GM23338 (cell line): ENCODE results near the gene NR3C1. TPM values are rescaled to one million over a fixed set of nuclear protein-coding genes. Genes with fewer than 3 reads are reported as not detected.

Experiments
- ATAC-seq: fragments of 200-7000 bp; cut with Tn5 transposase; 3 replicates; pipeline ENCODE4 v1.9.1; 2020
- DNase-seq: peaks from one replicate; pipeline ENCODE4 v3.0.0-alpha.2; 2015; ENCODE audit warnings: low spot score
- H2AFZ ChIP-seq: fragments of 200-600 bp; sonication (generic); 2 replicates; pipeline ENCODE4 v1.8.0; 2016; ENCODE audit warnings: antibody characterized with exemption, mild to moderate bottlenecking, moderate library complexity
- H3F3A ChIP-seq: fragments of 200-600 bp; sonication (generic); replicated peaks from 2 replicates; pipeline ENCODE4 v1.8.0; 2017; ENCODE audit warnings: antibody characterized with exemption, mixed run types, low read depth
- H3K27ac ChIP-seq: fragments of 200-600 bp; sonication (generic); 2 replicates; pipeline ENCODE4 v1.6.1; 2016; ENCODE audit warnings: low read depth
- H3K27me3 ChIP-seq: fragments of 200-600 bp; sonication (generic); 2 replicates; pipeline ENCODE4 v1.8.0; 2016; ENCODE audit warnings: mild to moderate bottlenecking, mixed run types, moderate library complexity; ENCODE audit not compliant: insufficient read depth
- H3K36me3 ChIP-seq: fragments of 200-600 bp; sonication (generic); 2 replicates; pipeline ENCODE4 v1.8.0; 2016; ENCODE audit warnings: mild to moderate bottlenecking; ENCODE audit not compliant: insufficient read depth
- H3K4me1 ChIP-seq: fragments of 200-600 bp; sonication (generic); 2 replicates; pipeline ENCODE4 v1.8.0; 2016; ENCODE audit warnings: mild to moderate bottlenecking, moderate library complexity; ENCODE audit not compliant: insufficient read depth
- H3K4me2 ChIP-seq: fragments of 200-600 bp; sonication (generic); 2 replicates; pipeline ENCODE4 v1.7.1; 2017; ENCODE audit warnings: mixed run types
- H3K4me3 ChIP-seq: fragments of 200-600 bp; sonication (generic); 2 replicates; pipeline ENCODE4 v1.6.1; 2016; ENCODE audit warnings: mixed run types
- H3K79me2 ChIP-seq: fragments of 200-600 bp; sonication (generic); replicated peaks from 2 replicates; pipeline ENCODE4 v1.8.0; 2017; ENCODE audit warnings: mild to moderate bottlenecking; ENCODE audit not compliant: insufficient read depth
- H3K9me2 ChIP-seq: fragments of 200-600 bp; sonication (generic); 2 replicates; pipeline ENCODE4 v1.8.0; 2017; ENCODE audit not compliant: insufficient read depth
- H4K20me1 ChIP-seq: fragments of 200-600 bp; sonication (generic); replicated peaks from 2 replicates; pipeline ENCODE4 v1.8.0; 2017; ENCODE audit warnings: mild to moderate bottlenecking; ENCODE audit not compliant: insufficient read depth
- H3K27ac Mint-ChIP-seq: 2 replicates; pipeline ENCODE4 v1.8.0; 2020; ENCODE audit warnings: inconsistent platforms, mild to moderate bottlenecking, moderate library complexity, mixed read lengths
- H3K27me3 Mint-ChIP-seq: 3 replicates; pipeline ENCODE4 v1.8.0; 2022; ENCODE audit warnings: low read depth, mild to moderate bottlenecking, moderate library complexity, mixed read lengths, inconsistent platforms; ENCODE audit not compliant: insufficient read depth, poor library complexity
- H3K36me3 Mint-ChIP-seq: 3 replicates; pipeline ENCODE4 v1.8.0; 2021; ENCODE audit warnings: low read depth, mild to moderate bottlenecking, inconsistent platforms, moderate library complexity, mixed read lengths
- H3K4me1 Mint-ChIP-seq: 3 replicates; pipeline ENCODE4 v1.8.0; 2020; ENCODE audit warnings: mild to moderate bottlenecking, inconsistent platforms, mixed read lengths
- H3K4me3 Mint-ChIP-seq: 3 replicates; pipeline ENCODE4 v1.8.0; 2021; ENCODE audit warnings: moderate library complexity, mild to moderate bottlenecking, inconsistent platforms, mixed read lengths
- H3K9me3 Mint-ChIP-seq: 3 replicates; pipeline ENCODE4 v1.8.0; 2020; ENCODE audit warnings: moderate library complexity, mild to moderate bottlenecking, inconsistent platforms, mixed read lengths
- CREB1 ChIP-seq: fragments of 250-450 bp; sonication (Bioruptor Pico); IDR thresholded peaks from 2 replicates; pipeline ENCODE4 v1.5.0; 2020; ENCODE audit warnings: low read depth, mild to moderate bottlenecking, moderate library complexity
- EZH2phosphoT487 ChIP-seq: fragments of 200-600 bp; sonication (generic); IDR thresholded peaks from one replicate; pipeline ENCODE4 v1.8.1; 2018; ENCODE audit warnings: antibody characterized with exemption; ENCODE audit not compliant: unreplicated experiment
- NANOG ChIP-seq: IDR thresholded peaks from 2 replicates; pipeline ENCODE4 v1.6.1; 2016; ENCODE audit warnings: antibody characterized with exemption, borderline replicate concordance
- STAT1 ChIP-seq: IDR thresholded peaks from one replicate; pipeline ENCODE4 v1.6.1; 2016; ENCODE audit warnings: antibody characterized with exemption; ENCODE audit not compliant: unreplicated experiment
- ZNF114 ChIP-seq: fragments of 250-450 bp; sonication (Bioruptor Pico); IDR thresholded peaks from 2 replicates; pipeline ENCODE4 v1.5.0; 2020; ENCODE audit warnings: mild to moderate bottlenecking, moderate library complexity
- ZNF331 ChIP-seq: fragments of 250-450 bp; sonication (Bioruptor Pico); IDR thresholded peaks from 2 replicates; pipeline ENCODE4 v1.5.0; 2020; ENCODE audit warnings: low read depth, mild to moderate bottlenecking, moderate library complexity
- polyA plus RNA-seq: library from polyadenylated mRNA; unstranded; fragments of >200 nt; fragmentation: Nextera tagmentation; extraction: Ambion mirVana; gene quantifications from 2 replicates; pipeline ENCODE4 v1.2.1, GENCODE V29; 2016
- total RNA-seq: library from RNA; depleted of rRNA; stranded (reverse); fragments of >200 nt; shearing (Covaris generic); gene quantifications from 2 replicates; pipeline ENCODE4 v1.2.3, GENCODE V29; 2014
- TF ChIP-seq, protein P1 (sequence below): IDR thresholded peaks from one replicate; pipeline ENCODE4 v1.6.1; 2018; ENCODE audit warnings: antibody characterized with exemption; ENCODE audit not compliant: unreplicated experiment
- TF ChIP-seq, protein P2 (sequence below), 2 experiments: fragments of 200-600 bp in 1 of 2; sonication (generic) in 1 of 2; conservative IDR thresholded peaks; 2 replicates each; pipeline versions ENCODE4 v1.5.1 to v1.6.1; 2016 to 2017; ENCODE audit warnings: antibody characterized with exemption in 2 of 2, low read depth in 2 of 2, mild to moderate bottlenecking in 2 of 2, moderate library complexity in 1 of 2
- TF ChIP-seq, protein P3 (sequence below): fragments of 250-450 bp; sonication (Bioruptor Pico); IDR thresholded peaks from 2 replicates; pipeline ENCODE4 v1.5.0; 2020; ENCODE audit warnings: mild to moderate bottlenecking, moderate library complexity

The NR3C1 gene
- total and polyA plus RNA-seq, 2 experiments from 2014 or later: 1.2 to 4.6 TPM

DNA sequence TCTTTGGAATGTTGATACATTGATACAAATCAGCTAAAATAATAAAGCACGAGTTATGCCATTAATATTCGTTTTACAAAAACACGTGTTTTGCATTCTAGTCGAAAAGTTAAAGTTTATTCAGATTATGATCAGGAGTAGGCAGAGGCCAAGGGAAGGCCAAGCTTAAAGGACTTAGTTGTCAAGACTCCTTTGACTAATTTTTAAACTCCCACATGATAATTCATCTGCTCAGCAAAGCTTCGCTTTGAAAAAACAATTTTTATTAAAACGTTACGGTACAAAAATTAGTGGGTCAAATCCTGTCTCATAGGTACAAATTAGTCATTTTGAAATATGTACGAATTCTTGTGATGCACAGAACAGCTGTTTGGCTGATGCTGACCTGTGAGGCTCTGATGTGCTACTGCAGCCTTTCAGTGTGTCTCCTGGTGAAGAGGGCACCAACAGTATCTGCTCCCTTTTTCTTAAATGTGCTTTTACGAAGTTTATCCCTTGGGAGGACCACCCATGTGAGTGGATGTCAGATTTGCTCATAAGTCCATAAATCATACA, 23.0 kb upstream of the NR3C1 start:
- TF ChIP-seq STAT1: no peak
- H3K27me3 Mint-ChIP-seq: peaks cover 3% of the 10 kb centered on the region
- no peaks in the 10 kb centered on the region for H3K9me3 Mint-ChIP-seq
- H3K27ac Mint-ChIP-seq: no peak overlapping the region
- H3K4me1 Mint-ChIP-seq: 0 out of 3 replicates have a peak, but pooled peaks cover 2% of the 10 kb centered on the region
- DNase-seq: no peak
- Histone ChIP-seq H3K27ac (no peak overlapping the region), H3K9me2 (peaks cover 3% of the 10 kb centered on the region; the same call in 1 of the 2 replicates), H3K36me3 (no peaks in the 10 kb centered on the region), H2AFZ (no peak overlapping the region), H3K4me3 (no peak overlapping the region), H3K4me2 (no peak overlapping the region), H3F3A (no peaks in the 10 kb centered on the region), H4K20me1 (no peaks in the 10 kb centered on the region), H3K27me3 (no peaks in the 10 kb centered on the region), H3K79me2 (no peaks in the 10 kb centered on the region), H3K4me1 (no peaks in the 10 kb centered on the region)
- no peak overlapping the region for H3K4me3 Mint-ChIP-seq
- no peak for ATAC-seq
- H3K36me3 Mint-ChIP-seq: no peaks in the 10 kb centered on the region

DNA sequence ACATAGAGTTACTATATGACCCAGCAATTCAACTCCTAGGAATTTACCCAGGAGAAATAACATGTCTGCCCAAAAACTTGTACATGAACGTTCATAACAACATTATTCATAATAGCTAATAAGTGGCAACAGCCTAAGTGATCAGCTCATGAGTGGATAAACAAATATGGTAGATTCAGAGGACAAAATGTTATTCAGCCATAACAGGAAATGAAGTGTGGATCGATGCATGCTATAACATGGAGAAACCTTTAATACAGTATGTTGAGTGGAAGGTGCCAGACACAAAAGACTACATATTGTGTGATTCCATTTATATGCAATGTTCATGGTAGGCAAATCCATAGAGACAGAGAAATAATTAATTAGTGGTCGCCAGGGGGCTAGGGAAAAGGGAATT, 22.3 kb upstream of the NR3C1 start:
- Mint-ChIP-seq H3K27ac (no peak overlapping the region), H3K36me3 (no peaks in the 10 kb centered on the region), H3K9me3 (no peaks in the 10 kb centered on the region), H3K4me3 (no peak overlapping the region), H3K27me3 (peaks cover 3% of the 10 kb centered on the region), H3K4me1 (0 out of 3 replicates have a peak, but pooled peaks cover 2% of the 10 kb centered on the region)
- DNase-seq: no peak
- H3K27me3 ChIP-seq: no peaks in the 10 kb centered on the region
- peaks cover 3% of the 10 kb centered on the region; the same call in 1 of the 2 replicates for H3K9me2 ChIP-seq
- no peaks in the 10 kb centered on the region for H3K79me2 ChIP-seq
- no peak overlapping the region for H3K4me2 ChIP-seq
- no peak overlapping the region for H3K27ac ChIP-seq
- no peaks in the 10 kb centered on the region for H4K20me1 ChIP-seq
- no peak overlapping the region for H2AFZ ChIP-seq
- no peaks in the 10 kb centered on the region for H3K4me1 ChIP-seq
- no peak for ATAC-seq
- H3K4me3 ChIP-seq: no peak overlapping the region
- H3K36me3 ChIP-seq: no peaks in the 10 kb centered on the region
- no peaks in the 10 kb centered on the region for H3F3A ChIP-seq
- TF ChIP-seq, protein P1, sequence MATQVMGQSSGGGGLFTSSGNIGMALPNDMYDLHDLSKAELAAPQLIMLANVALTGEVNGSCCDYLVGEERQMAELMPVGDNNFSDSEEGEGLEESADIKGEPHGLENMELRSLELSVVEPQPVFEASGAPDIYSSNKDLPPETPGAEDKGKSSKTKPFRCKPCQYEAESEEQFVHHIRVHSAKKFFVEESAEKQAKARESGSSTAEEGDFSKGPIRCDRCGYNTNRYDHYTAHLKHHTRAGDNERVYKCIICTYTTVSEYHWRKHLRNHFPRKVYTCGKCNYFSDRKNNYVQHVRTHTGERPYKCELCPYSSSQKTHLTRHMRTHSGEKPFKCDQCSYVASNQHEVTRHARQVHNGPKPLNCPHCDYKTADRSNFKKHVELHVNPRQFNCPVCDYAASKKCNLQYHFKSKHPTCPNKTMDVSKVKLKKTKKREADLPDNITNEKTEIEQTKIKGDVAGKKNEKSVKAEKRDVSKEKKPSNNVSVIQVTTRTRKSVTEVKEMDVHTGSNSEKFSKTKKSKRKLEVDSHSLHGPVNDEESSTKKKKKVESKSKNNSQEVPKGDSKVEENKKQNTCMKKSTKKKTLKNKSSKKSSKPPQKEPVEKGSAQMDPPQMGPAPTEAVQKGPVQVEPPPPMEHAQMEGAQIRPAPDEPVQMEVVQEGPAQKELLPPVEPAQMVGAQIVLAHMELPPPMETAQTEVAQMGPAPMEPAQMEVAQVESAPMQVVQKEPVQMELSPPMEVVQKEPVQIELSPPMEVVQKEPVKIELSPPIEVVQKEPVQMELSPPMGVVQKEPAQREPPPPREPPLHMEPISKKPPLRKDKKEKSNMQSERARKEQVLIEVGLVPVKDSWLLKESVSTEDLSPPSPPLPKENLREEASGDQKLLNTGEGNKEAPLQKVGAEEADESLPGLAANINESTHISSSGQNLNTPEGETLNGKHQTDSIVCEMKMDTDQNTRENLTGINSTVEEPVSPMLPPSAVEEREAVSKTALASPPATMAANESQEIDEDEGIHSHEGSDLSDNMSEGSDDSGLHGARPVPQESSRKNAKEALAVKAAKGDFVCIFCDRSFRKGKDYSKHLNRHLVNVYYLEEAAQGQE: no peak
- no peak for TF ChIP-seq CREB1 (CRISPR knock-in tag)
- TF ChIP-seq, protein P2, sequence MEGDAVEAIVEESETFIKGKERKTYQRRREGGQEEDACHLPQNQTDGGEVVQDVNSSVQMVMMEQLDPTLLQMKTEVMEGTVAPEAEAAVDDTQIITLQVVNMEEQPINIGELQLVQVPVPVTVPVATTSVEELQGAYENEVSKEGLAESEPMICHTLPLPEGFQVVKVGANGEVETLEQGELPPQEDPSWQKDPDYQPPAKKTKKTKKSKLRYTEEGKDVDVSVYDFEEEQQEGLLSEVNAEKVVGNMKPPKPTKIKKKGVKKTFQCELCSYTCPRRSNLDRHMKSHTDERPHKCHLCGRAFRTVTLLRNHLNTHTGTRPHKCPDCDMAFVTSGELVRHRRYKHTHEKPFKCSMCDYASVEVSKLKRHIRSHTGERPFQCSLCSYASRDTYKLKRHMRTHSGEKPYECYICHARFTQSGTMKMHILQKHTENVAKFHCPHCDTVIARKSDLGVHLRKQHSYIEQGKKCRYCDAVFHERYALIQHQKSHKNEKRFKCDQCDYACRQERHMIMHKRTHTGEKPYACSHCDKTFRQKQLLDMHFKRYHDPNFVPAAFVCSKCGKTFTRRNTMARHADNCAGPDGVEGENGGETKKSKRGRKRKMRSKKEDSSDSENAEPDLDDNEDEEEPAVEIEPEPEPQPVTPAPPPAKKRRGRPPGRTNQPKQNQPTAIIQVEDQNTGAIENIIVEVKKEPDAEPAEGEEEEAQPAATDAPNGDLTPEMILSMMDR (conservative IDR thresholded peaks at IDR 0.05; ENCODE audit: low read depth in 2 of 2): no peak
- TF ChIP-seq, protein P3, sequence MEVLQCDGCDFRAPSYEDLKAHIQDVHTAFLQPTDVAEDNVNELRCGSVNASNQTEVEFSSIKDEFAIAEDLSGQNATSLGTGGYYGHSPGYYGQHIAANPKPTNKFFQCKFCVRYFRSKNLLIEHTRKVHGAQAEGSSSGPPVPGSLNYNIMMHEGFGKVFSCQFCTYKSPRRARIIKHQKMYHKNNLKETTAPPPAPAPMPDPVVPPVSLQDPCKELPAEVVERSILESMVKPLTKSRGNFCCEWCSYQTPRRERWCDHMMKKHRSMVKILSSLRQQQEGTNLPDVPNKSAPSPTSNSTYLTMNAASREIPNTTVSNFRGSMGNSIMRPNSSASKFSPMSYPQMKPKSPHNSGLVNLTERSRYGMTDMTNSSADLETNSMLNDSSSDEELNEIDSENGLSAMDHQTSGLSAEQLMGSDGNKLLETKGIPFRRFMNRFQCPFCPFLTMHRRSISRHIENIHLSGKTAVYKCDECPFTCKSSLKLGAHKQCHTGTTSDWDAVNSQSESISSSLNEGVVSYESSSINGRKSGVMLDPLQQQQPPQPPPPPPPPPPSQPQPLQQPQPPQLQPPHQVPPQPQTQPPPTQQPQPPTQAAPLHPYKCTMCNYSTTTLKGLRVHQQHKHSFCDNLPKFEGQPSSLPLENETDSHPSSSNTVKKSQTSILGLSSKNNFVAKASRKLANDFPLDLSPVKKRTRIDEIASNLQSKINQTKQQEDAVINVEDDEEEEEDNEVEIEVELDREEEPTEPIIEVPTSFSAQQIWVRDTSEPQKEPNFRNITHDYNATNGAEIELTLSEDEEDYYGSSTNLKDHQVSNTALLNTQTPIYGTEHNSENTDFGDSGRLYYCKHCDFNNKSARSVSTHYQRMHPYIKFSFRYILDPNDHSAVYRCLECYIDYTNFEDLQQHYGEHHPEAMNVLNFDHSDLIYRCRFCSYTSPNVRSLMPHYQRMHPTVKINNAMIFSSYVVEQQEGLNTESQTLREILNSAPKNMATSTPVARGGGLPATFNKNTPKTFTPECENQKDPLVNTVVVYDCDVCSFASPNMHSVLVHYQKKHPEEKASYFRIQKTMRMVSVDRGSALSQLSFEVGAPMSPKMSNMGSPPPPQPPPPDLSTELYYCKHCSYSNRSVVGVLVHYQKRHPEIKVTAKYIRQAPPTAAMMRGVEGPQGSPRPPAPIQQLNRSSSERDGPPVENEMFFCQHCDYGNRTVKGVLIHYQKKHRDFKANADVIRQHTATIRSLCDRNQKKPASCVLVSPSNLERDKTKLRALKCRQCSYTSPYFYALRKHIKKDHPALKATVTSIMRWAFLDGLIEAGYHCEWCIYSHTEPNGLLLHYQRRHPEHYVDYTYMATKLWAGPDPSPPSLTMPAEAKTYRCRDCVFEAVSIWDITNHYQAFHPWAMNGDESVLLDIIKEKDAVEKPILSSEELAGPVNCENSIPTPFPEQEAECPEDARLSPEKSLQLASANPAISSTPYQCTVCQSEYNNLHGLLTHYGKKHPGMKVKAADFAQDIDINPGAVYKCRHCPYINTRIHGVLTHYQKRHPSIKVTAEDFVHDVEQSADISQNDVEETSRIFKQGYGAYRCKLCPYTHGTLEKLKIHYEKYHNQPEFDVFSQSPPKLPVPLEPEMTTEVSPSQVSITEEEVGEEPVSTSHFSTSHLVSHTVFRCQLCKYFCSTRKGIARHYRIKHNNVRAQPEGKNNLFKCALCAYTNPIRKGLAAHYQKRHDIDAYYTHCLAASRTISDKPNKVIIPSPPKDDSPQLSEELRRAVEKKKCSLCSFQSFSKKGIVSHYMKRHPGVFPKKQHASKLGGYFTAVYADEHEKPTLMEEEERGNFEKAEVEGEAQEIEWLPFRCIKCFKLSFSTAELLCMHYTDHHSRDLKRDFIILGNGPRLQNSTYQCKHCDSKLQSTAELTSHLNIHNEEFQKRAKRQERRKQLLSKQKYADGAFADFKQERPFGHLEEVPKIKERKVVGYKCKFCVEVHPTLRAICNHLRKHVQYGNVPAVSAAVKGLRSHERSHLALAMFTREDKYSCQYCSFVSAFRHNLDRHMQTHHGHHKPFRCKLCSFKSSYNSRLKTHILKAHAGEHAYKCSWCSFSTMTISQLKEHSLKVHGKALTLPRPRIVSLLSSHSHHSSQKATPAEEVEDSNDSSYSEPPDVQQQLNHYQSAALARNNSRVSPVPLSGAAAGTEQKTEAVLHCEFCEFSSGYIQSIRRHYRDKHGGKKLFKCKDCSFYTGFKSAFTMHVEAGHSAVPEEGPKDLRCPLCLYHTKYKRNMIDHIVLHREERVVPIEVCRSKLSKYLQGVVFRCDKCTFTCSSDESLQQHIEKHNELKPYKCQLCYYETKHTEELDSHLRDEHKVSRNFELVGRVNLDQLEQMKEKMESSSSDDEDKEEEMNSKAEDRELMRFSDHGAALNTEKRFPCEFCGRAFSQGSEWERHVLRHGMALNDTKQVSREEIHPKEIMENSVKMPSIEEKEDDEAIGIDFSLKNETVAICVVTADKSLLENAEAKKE (CRISPR knock-in tag): no peak
- TF ChIP-seq ZNF114 (CRISPR knock-in tag): no peak
- TF ChIP-seq NANOG: no peak
- no peak for TF ChIP-seq EZH2phosphoT487
- TF ChIP-seq ZNF331 (CRISPR knock-in tag): no peak
